ENCODE data around the gene PPP1R18. TPM values are rescaled to one million over a fixed set of nuclear protein-coding genes. Genes with fewer than 3 reads are reported as not detected.

Gene PPP1R18
- total and polyA plus RNA-seq, 3 experiments from 2014 or later: 149 to 166 (median 153) TPM

- no peaks in the 10 kb centered on the region for H3K27me3 ChIP-seq (ENCODE audit: insufficient read depth, low read length, poor library complexity, severe bottlenecking)
- H3K4me1 ChIP-seq (ENCODE audit: insufficient read depth, low read length): peaks cover 38% of the 10 kb centered on the region
- peak overlapping the region; percentile 90 for H3K27ac ChIP-seq (ENCODE audit: low read depth, low read length)
- H3K9me3 ChIP-seq (ENCODE audit: low read length): no peaks in the 10 kb centered on the region
- ChIA-PET POLR2A (interaction anchor here (1.2 to 1.5 kb wide), 3 partner anchors 8 to 34 kb away, joined by 4 to 10 read pairs (median 5); partner anchors contain the start of gene MDC1), CTCF (interaction anchor here (1.0 to 3.1 kb wide), 6 partner anchors 8 to 44 kb away, joined by 3 to 23 read pairs (median 4); partner anchors contain the start of gene MDC1)
- Mint-ChIP-seq H3K36me3 (peaks cover 3 to 47% (median 8%) of the 10 kb centered on the region in 3 donors), H3K4me1 (peaks cover 41 to 59% (median 43%) of the 10 kb centered on the region in 3 donors), H3K27ac (peak overlapping the region; percentile 91 to 99 (median 95)), H3K27me3 (no peaks in the 10 kb centered on the region), H3K4me3 (peak overlapping the region; percentile 95 to 100 (median 99)), H3K9me3 (no peaks in the 10 kb centered on the region)
- H3K36me3 ChIP-seq (ENCODE audit: insufficient read depth, low read length): no peaks in the 10 kb centered on the region
- peak; percentile 48 to 83 (median 72) for DNase-seq
- peak overlapping the region; percentile 92 for H3K4me3 ChIP-seq (ENCODE audit: low read length)
These were observed 638 bp upstream of the PPP1R18 start for GRCh38 chr6:30686908-30687658.

DNA sequence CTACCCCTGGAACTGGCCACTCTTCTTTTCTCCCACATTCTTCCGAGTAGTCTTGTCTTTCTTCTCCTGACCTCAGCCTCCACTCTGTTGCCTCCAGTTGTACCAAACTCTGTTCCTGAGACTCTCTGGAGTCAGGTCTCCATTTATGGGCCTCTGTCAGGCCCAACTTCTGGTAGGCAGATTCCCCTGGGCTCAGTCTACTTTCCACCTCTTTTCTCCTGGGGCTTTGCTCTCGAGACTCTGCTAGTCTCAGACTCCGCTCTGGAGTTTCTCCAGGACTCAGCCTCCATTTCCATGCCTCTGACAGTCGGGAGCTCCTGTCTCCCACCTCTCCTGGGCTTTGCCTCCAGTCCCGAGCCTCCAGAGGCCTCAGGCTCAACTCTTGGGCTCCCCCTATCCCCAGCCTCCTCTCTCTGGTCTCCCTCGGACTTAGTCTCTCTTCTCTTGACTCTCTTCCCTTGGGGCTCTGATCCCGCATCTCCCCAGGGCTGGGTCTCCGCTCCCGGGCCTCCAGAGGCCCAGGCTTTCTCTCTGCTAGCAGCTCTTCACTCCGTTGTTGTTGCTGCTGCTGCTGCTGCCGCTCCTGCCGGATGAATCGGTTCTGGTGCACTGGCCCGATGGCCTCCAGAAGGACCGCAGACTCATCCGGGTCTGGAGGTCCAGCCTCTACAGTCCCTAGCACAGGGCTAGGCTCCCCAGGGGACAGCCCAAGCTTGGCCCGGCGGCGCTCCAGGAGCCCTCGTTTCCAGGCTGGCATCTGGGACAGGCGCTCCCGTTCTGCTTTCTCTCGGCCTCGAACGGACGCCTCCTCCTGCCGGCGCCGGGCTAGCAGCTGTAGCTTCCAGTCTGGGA lies 1.1 kb downstream of the PPP1R18 start:
- Histone ChIP-seq H3K4me1 (ENCODE audit: insufficient read depth, low read length) (peaks cover 46% of the 10 kb centered on the region), H3K4me3 (ENCODE audit: low read length) (peak overlapping the region; percentile 92), H3K27me3 (ENCODE audit: insufficient read depth, low read length, poor library complexity, severe bottlenecking) (no peaks in the 10 kb centered on the region), H3K27ac (ENCODE audit: low read depth, low read length) (peak overlapping the region; percentile 90), H3K36me3 (ENCODE audit: insufficient read depth, low read length) (peaks cover under 1% of the 10 kb centered on the region), H3K9me3 (ENCODE audit: low read length) (no peaks in the 10 kb centered on the region)
- Mint-ChIP-seq H3K4me3 (peak overlapping the region; percentile 95 to 100 (median 99)), H3K27ac (peak overlapping the region; percentile 91 to 100 (median 96)), H3K9me3 (no peaks in the 10 kb centered on the region), H3K27me3 (no peaks in the 10 kb centered on the region), H3K4me1 (peaks cover 44 to 60% (median 45%) of the 10 kb centered on the region in 3 donors), H3K36me3 (peaks cover 6 to 57% (median 15%) of the 10 kb centered on the region in 3 donors)
- ChIA-PET CTCF (interaction anchor here (1.2 to 17.6 kb wide), 3 partner anchors 20 to 144 kb away, joined by 4 to 697 read pairs (median 5); partner anchors contain the start of genes MDC1 and TUBB), POLR2A (interaction anchor here (0.6 to 8.1 kb wide), 5 partner anchors 32 to 193 kb away, joined by 3 to 142 read pairs (median 6); partner anchors contain the start of genes MDC1 and TUBB)
- DNase-seq: peak in 1 of 5 donors; percentile 27

GRCh38 chr6:30684386-30685156 lies 1.9 kb downstream of the PPP1R18 start:
- Mint-ChIP-seq H3K27ac (peak overlapping the region; percentile 96 to 100 (median 99)), H3K36me3 (peaks cover 6 to 64% (median 15%) of the 10 kb centered on the region in 3 donors), H3K27me3 (no peaks in the 10 kb centered on the region), H3K4me1 (peaks cover 44 to 60% (median 45%) of the 10 kb centered on the region in 3 donors), H3K9me3 (no peaks in the 10 kb centered on the region), H3K4me3 (peak overlapping the region; percentile 95 to 100 (median 99))
- POLR2A ChIA-PET: interaction anchor here (0.5 to 8.1 kb wide), 7 partner anchors 33 to 1150 kb away, joined by 3 to 142 read pairs (median 4); partner anchors contain the start of genes MDC1 and TUBB
- peak; percentile 25 to 73 (median 37) for DNase-seq
- Histone ChIP-seq H3K4me3 (ENCODE audit: low read length) (peak overlapping the region; percentile 92), H3K9me3 (ENCODE audit: low read length) (no peaks in the 10 kb centered on the region), H3K27me3 (ENCODE audit: insufficient read depth, low read length, poor library complexity, severe bottlenecking) (no peaks in the 10 kb centered on the region), H3K27ac (ENCODE audit: low read depth, low read length) (peak overlapping the region; percentile 90), H3K4me1 (ENCODE audit: insufficient read depth, low read length) (peaks cover 46% of the 10 kb centered on the region), H3K36me3 (ENCODE audit: insufficient read depth, low read length) (peaks cover 8% of the 10 kb centered on the region)
- CTCF ChIA-PET: interaction anchor here (1.2 to 17.6 kb wide), 3 partner anchors 19 to 143 kb away, joined by 4 to 697 read pairs (median 5); partner anchors contain the start of genes MDC1 and TUBB

DNA sequence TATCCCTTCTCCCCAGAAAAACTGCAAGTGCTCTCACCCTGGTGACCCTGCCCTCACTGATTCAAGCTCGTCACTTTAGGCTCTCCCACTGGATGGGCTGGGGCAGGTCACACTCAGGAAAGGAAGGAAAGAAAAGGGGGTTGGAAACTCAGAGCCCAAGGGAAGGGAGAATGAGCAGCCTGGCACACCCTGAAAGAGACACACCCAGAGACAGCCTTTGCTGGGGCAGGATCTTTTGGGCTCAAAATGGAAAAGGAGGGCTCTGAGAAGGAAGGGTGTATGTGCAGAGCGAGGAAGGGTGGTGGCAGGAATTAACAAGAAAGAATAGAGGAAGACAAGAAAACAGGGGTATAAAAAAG lies 2.5 kb downstream of the PPP1R18 start:
- ChIA-PET CTCF (interaction anchor here (3.4 to 17.6 kb wide), 2 partner anchors 11 to 41 kb away, joined by 15 to 697 read pairs; partner anchors contain the start of genes DHX16, MDC1 and TUBB), POLR2A (interaction anchor here (0.5 to 8.1 kb wide), 4 partner anchors 33 to 1151 kb away, joined by 3 to 142 read pairs (median 3); partner anchors contain the start of genes MDC1 and TUBB)
- Histone ChIP-seq H3K27ac (ENCODE audit: low read depth, low read length) (peak overlapping the region; percentile 90), H3K4me1 (ENCODE audit: insufficient read depth, low read length) (peaks cover 46% of the 10 kb centered on the region), H3K4me3 (ENCODE audit: low read length) (peak overlapping the region; percentile 92), H3K36me3 (ENCODE audit: insufficient read depth, low read length) (peaks cover 8% of the 10 kb centered on the region), H3K27me3 (ENCODE audit: insufficient read depth, low read length, poor library complexity, severe bottlenecking) (no peaks in the 10 kb centered on the region), H3K9me3 (ENCODE audit: low read length) (no peaks in the 10 kb centered on the region)
- H3K36me3 Mint-ChIP-seq: peaks cover 6 to 70% (median 15%) of the 10 kb centered on the region in 3 donors
- no peaks in the 10 kb centered on the region for H3K9me3 Mint-ChIP-seq
- H3K27ac Mint-ChIP-seq: peak overlapping the region; percentile 96 to 100 (median 99)
- no peaks in the 10 kb centered on the region for H3K27me3 Mint-ChIP-seq
- peaks cover 44 to 60% (median 45%) of the 10 kb centered on the region in 3 donors for H3K4me1 Mint-ChIP-seq
- H3K4me3 Mint-ChIP-seq: peak overlapping the region; percentile 95 to 100 (median 99)
- DNase-seq: peak in 1 of 5 donors; percentile 10

DNA sequence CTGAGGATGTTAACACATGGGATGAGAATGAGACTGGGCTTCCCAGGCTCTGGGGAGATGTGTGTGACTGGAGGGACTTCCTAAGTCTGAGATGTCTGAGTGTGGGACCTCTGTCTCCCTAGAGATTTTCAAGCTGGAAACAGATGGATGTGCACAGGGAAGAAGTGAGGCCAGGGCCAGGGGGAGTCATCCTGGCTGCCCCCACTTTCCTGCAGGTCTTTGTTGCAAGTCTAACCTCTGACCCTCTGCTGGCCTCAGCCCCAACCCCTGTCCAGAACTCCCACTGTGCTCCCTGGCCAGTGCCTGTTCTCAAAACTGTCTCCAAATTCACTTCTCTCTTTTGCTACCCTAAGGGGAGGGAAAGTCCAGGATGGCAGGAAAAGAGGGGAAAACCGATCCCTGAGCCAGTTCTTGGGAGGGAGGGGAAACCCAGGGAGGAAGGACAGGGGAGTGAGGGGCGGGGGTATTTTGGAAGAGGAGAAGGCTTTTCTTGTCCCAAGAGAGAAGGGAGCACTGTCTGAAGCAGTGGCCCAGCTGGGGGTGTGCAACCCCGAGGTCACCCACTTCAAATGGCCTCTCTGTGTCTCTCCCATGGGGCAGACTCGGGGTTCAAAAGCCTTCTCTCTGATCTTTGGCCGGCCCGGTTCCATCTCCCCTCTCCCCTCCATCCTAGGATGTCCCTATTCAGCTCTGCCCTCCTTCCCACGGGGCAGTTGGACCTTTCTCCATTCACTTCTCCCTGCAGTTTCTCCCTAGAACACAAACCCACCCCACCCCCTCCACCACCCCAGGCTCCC lies 3.1 kb downstream of the PPP1R18 start:
- no peaks in the 10 kb centered on the region for H3K9me3 Mint-ChIP-seq
- H3K4me1 ChIP-seq (ENCODE audit: insufficient read depth, low read length): peaks cover 46% of the 10 kb centered on the region
- H3K27ac ChIP-seq (ENCODE audit: low read depth, low read length): peak overlapping the region; percentile 90
- no peaks in the 10 kb centered on the region for H3K27me3 Mint-ChIP-seq
- peak overlapping the region; percentile 96 to 100 (median 99) for H3K27ac Mint-ChIP-seq
- no peaks in the 10 kb centered on the region for H3K9me3 ChIP-seq (ENCODE audit: low read length)
- no peak for DNase-seq
- peaks cover 43 to 58% (median 43%) of the 10 kb centered on the region in 3 donors for H3K4me1 Mint-ChIP-seq
- H3K4me3 Mint-ChIP-seq: peak overlapping the region; percentile 95 to 100 (median 99)
- ChIA-PET CTCF (interaction anchor here (2.3 to 17.6 kb wide), 3 partner anchors 10 to 53 kb away, joined by 7 to 697 read pairs (median 15); partner anchors contain the start of genes DHX16, MDC1 and TUBB), POLR2A (interaction anchor here (0.6 to 8.1 kb wide), 5 partner anchors 34 to 201 kb away, joined by 3 to 142 read pairs (median 3); partner anchors contain the start of genes DDR1, MDC1 and TUBB)
- peaks cover 12% of the 10 kb centered on the region for H3K36me3 ChIP-seq (ENCODE audit: insufficient read depth, low read length)
- H3K36me3 Mint-ChIP-seq: peaks cover 9 to 75% (median 15%) of the 10 kb centered on the region in 3 donors
- peak overlapping the region; percentile 92 for H3K4me3 ChIP-seq (ENCODE audit: low read length)
- H3K27me3 ChIP-seq (ENCODE audit: insufficient read depth, low read length, poor library complexity, severe bottlenecking): no peaks in the 10 kb centered on the region

Data from CD8-positive, alpha-beta memory T cell (primary cell).